Ovary (tissue), 3 donors: ENCODE measurements around the gene CDK9.

Experiments used
- CTCF ChIP-seq, 3 donors: fragments of 450-650 bp in 2 of 3; fragments of 200-600 bp in 1 of 3; IDR thresholded peaks; one replicate each; pipeline versions ENCODE4 v1.5.1 to v1.8.0; 2016 to 2022; ENCODE audit warnings: antibody characterized with exemption in 3 of 3, mild to moderate bottlenecking in 1 of 3
- EP300 ChIP-seq: sonication (generic); formaldehyde crosslinking; IDR thresholded peaks from one replicate; pipeline ENCODE4 v1.6.1; 2017; ENCODE audit warnings: antibody characterized with exemption
- POLR2A ChIP-seq: fragments of 450-650 bp; IDR thresholded peaks from one replicate; pipeline ENCODE4 v1.6.1; 2017; ENCODE audit warnings: antibody characterized with exemption, mild to moderate bottlenecking, moderate library complexity
- donor health status: DM: no; HTN: no; CAD: no.

GRCh38 chr9:127746959-127747569 lies 38.8 kb upstream of the CDK9 start:
- no peak for TF ChIP-seq CTCF (IDR thresholded peaks at IDR 0.05)
- no peak for TF ChIP-seq EP300
- TF ChIP-seq POLR2A = no peak
